Stimulated activated naive CD8-positive, alpha-beta T cell treated with anti-CD3 and anti-CD28 coated beads, Interleukin-15, Interleukin-2, amounts not matched to agents 100 ng/mL and 50 ng/mL, for 24 hours (primary cell): ENCODE data around the gene ZKSCAN4.

Source experiments
- H3K27ac Mint-ChIP-seq: one replicate; pipeline ENCODE4 v1.8.0; 2021; ENCODE audit warnings: mild to moderate bottlenecking, mixed read lengths
- H3K27me3 Mint-ChIP-seq: one replicate; pipeline ENCODE4 v1.8.0; 2021; ENCODE audit warnings: mixed read lengths
- H3K36me3 Mint-ChIP-seq: one replicate; pipeline ENCODE4 v1.8.0; 2021; ENCODE audit warnings: low read depth, mixed read lengths
- H3K4me1 Mint-ChIP-seq: one replicate; pipeline ENCODE4 v1.8.0; 2021; ENCODE audit warnings: low read depth, mixed read lengths
- H3K4me3 Mint-ChIP-seq: one replicate; pipeline ENCODE4 v1.8.0; 2021; ENCODE audit warnings: mild to moderate bottlenecking, mixed read lengths
- H3K9me3 Mint-ChIP-seq: one replicate; pipeline ENCODE4 v1.8.0; 2021; ENCODE audit warnings: mixed read lengths

Gene ZKSCAN4

GRCh38 chr6:28252009-28252975 lies at the start of gene ZKSCAN4:
Gene ZKSCAN4 (minus strand): TSS chr6:28252269. CDS start chr6:28251980, 289 bp downstream.
- Mint-ChIP-seq H3K36me3 (peaks cover 11% of the 10 kb centered on the region), H3K4me1 (peaks cover 36% of the 10 kb centered on the region), H3K4me3 (peak within 1 kb of the TSS; percentile 98), H3K27ac (peak within 1 kb of the TSS; percentile 96), H3K27me3 (no peaks in the 10 kb centered on the region), H3K9me3 (no peaks in the 10 kb centered on the region)

GRCh38 chr6:28296520-28297060 lies 44.5 kb upstream of the ZKSCAN4 start:
- Mint-ChIP-seq H3K4me1 (no peaks in the 10 kb centered on the region), H3K27ac (no peak overlapping the region), H3K9me3 (no peaks in the 10 kb centered on the region), H3K4me3 (no peak overlapping the region), H3K27me3 (no peaks in the 10 kb centered on the region), H3K36me3 (peaks cover 11% of the 10 kb centered on the region)

- H3K27me3 Mint-ChIP-seq = no peaks in the 10 kb centered on the region
- no peak overlapping the region for H3K27ac Mint-ChIP-seq
- no peaks in the 10 kb centered on the region for H3K9me3 Mint-ChIP-seq
- peaks cover 4% of the 10 kb centered on the region for H3K36me3 Mint-ChIP-seq
- no peaks in the 10 kb centered on the region for H3K4me1 Mint-ChIP-seq
- no peak overlapping the region for H3K4me3 Mint-ChIP-seq
Observed at GRCh38 chr6:28295326-28295725, 43.3 kb upstream of the ZKSCAN4 start.

GRCh38 chr6:28291573-28291972 lies 39.5 kb upstream of the ZKSCAN4 start:
- Mint-ChIP-seq H3K4me3 (no peak overlapping the region), H3K4me1 (no peaks in the 10 kb centered on the region), H3K9me3 (no peaks in the 10 kb centered on the region), H3K36me3 (peaks cover 22% of the 10 kb centered on the region), H3K27ac (no peak overlapping the region), H3K27me3 (no peaks in the 10 kb centered on the region)

- Mint-ChIP-seq H3K4me3 (no peak overlapping the region), H3K36me3 (peaks cover 48% of the 10 kb centered on the region), H3K27ac (no peak overlapping the region), H3K27me3 (peaks cover 24% of the 10 kb centered on the region), H3K4me1 (peaks cover 10% of the 10 kb centered on the region), H3K9me3 (no peaks in the 10 kb centered on the region)
Observed at GRCh38 chr6:28282926-28283325, 30.9 kb upstream of the ZKSCAN4 start.

- H3K27me3 Mint-ChIP-seq = peaks cover 24% of the 10 kb centered on the region
- H3K27ac Mint-ChIP-seq = no peak within 1 kb of the TSS
- H3K9me3 Mint-ChIP-seq = no peaks in the 10 kb centered on the region
- H3K36me3 Mint-ChIP-seq = peaks cover 46% of the 10 kb centered on the region
- peak within 1 kb of the TSS; percentile 84 for H3K4me3 Mint-ChIP-seq
- H3K4me1 Mint-ChIP-seq = peaks cover 10% of the 10 kb centered on the region
Observed at GRCh38 chr6:28281288-28282064, 29.4 kb upstream of the ZKSCAN4 start, which contains the start of gene PGBD1. Gene PGBD1 (plus strand): TSS chr6:28281572. CDS start chr6:28283814, 2,242 bp downstream.

- Mint-ChIP-seq H3K27ac (no peak overlapping the region), H3K9me3 (no peaks in the 10 kb centered on the region), H3K4me3 (peak overlapping the region; percentile 84), H3K4me1 (peaks cover 10% of the 10 kb centered on the region), H3K36me3 (peaks cover 46% of the 10 kb centered on the region), H3K27me3 (peaks cover 24% of the 10 kb centered on the region)
Observed at GRCh38 chr6:28280595-28281287, 28.7 kb upstream of the ZKSCAN4 start.

- peaks cover 18% of the 10 kb centered on the region for H3K4me1 Mint-ChIP-seq
- no peak overlapping the region for H3K4me3 Mint-ChIP-seq
- H3K27me3 Mint-ChIP-seq = peaks cover 10% of the 10 kb centered on the region
- H3K27ac Mint-ChIP-seq = no peak overlapping the region
- no peaks in the 10 kb centered on the region for H3K9me3 Mint-ChIP-seq
- peaks cover 47% of the 10 kb centered on the region for H3K36me3 Mint-ChIP-seq
Observed at GRCh38 chr6:28277746-28278145, 25.7 kb upstream of the ZKSCAN4 start.

- Mint-ChIP-seq H3K4me1 (peaks cover 15% of the 10 kb centered on the region), H3K27ac (peak overlapping the region; percentile 7), H3K4me3 (no peak overlapping the region), H3K9me3 (no peaks in the 10 kb centered on the region), H3K36me3 (peaks cover 43% of the 10 kb centered on the region), H3K27me3 (no peaks in the 10 kb centered on the region)
Observed at GRCh38 chr6:28274888-28275287, 22.8 kb upstream of the ZKSCAN4 start.

GRCh38 chr6:28269492-28269891 lies 17.4 kb upstream of the ZKSCAN4 start:
- Mint-ChIP-seq H3K36me3 (peaks cover 10% of the 10 kb centered on the region), H3K27ac (peak overlapping the region; percentile 77)

GRCh38 chr6:28267695-28268059 lies 15.6 kb upstream of the ZKSCAN4 start:
- no peaks in the 10 kb centered on the region for H3K9me3 Mint-ChIP-seq
- peaks cover 23% of the 10 kb centered on the region for H3K4me1 Mint-ChIP-seq
- H3K27ac Mint-ChIP-seq = no peak overlapping the region
- H3K4me3 Mint-ChIP-seq = no peak overlapping the region
- no peaks in the 10 kb centered on the region for H3K36me3 Mint-ChIP-seq
- H3K27me3 Mint-ChIP-seq = no peaks in the 10 kb centered on the region

More at GRCh38 chr6:28269492-28269891, 17.4 kb upstream of the ZKSCAN4 start:
- peaks cover 23% of the 10 kb centered on the region for H3K4me1 Mint-ChIP-seq
- H3K27me3 Mint-ChIP-seq = no peaks in the 10 kb centered on the region
- H3K9me3 Mint-ChIP-seq = no peaks in the 10 kb centered on the region
- H3K4me3 Mint-ChIP-seq = no peak overlapping the region

- H3K9me3 Mint-ChIP-seq = no peaks in the 10 kb centered on the region
- no peak within 1 kb of the TSS for H3K4me3 Mint-ChIP-seq
- H3K36me3 Mint-ChIP-seq = no peaks in the 10 kb centered on the region
- no peak within 1 kb of the TSS for H3K27ac Mint-ChIP-seq
- no peaks in the 10 kb centered on the region for H3K27me3 Mint-ChIP-seq
- peaks cover 23% of the 10 kb centered on the region for H3K4me1 Mint-ChIP-seq
Observed at GRCh38 chr6:28266962-28267694, 15.1 kb upstream of the ZKSCAN4 start, which contains the start of gene ZSCAN26. Gene ZSCAN26 (plus strand): TSS chr6:28267143. CDS start chr6:28271920, 4,777 bp downstream.

GRCh38 chr6:28266563-28266961 lies 14.5 kb upstream of the ZKSCAN4 start:
- no peak overlapping the region for H3K27ac Mint-ChIP-seq
- H3K4me3 Mint-ChIP-seq = no peak overlapping the region
- no peaks in the 10 kb centered on the region for H3K9me3 Mint-ChIP-seq
- no peaks in the 10 kb centered on the region for H3K36me3 Mint-ChIP-seq
- no peaks in the 10 kb centered on the region for H3K27me3 Mint-ChIP-seq
- H3K4me1 Mint-ChIP-seq = peaks cover 23% of the 10 kb centered on the region
